Left lobe of liver (tissue), 2 donors: ENCODE results near the gene SCFD2. TPM values are rescaled to one million over a fixed set of nuclear protein-coding genes. Genes with fewer than 3 reads are reported as not detected.

ENCODE experiments used
- ATAC-seq: fragments of 200-7000 bp; cut with Tn5 transposase; one replicate; pipeline ENCODE4 v1.9.1; 2020; ENCODE audit warnings: mild to moderate bottlenecking, moderate library complexity
- DNase-seq: peaks from one replicate; pipeline ENCODE4 v3.0.0-alpha.2; 2020; ENCODE audit warnings: low spot score
- total RNA-seq: library from RNA; stranded (reverse); gene quantifications from one replicate; pipeline ENCODE4 v1.2.1, GENCODE V29; 2021
- donor health status: DM: no; HTN: no; CAD: no; lungs with moderate emphysema.
- donor health status: DM: no; HTN: yes; CAD: no.

The SCFD2 gene
- total RNA-seq, 1 donor from 2014 or later = 9.4 TPM

DNA sequence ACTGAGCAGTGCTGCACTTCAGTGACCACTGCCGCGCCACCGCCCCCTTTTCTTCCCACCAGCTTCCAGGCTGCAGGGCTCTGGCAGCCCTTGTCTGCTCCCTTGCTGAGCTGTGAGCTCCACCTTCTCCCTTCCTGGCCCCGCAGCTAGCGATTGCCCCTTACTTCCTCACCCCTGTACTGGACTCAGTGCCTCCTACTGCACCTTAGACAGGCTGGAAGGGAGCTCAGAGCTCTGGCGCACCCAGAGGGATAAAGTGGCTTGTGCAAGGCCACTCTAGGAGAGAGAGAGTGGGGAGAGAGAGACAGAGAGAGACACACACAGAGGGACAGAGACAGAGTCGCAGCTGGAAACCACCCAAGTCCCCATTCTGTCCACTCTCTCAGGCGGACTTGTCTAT is 497.7 kb downstream of the SCFD2 start:
- ATAC-seq = peak; percentile 43
- DNase-seq = no peak

GRCh38 chr4:52867163-52867562 is 498.7 kb downstream of the SCFD2 start:
- DNase-seq (no peak), ATAC-seq (no peak)

GRCh38 chr4:52866734-52867133 is 499.1 kb downstream of the SCFD2 start:
- ATAC-seq = no peak
- no peak for DNase-seq

DNA sequence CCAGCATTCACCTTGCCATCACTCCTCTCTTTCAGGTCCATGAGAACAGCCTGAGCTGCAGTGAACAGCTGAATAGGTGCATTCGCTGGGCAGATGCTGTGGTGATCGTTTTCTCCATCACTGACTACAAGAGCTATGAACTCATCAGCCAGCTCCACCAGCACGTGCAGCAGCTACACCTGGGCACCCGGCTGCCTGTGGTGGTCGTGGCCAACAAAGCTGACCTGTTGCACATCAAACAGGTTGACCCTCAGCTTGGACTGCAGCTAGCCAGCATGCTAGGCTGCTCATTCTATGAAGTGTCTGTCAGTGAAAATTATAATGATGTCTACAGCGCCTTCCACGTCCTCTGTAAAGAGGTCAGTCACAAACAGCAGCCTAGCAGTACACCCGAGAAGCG is 500.6 kb downstream of the SCFD2 start:
- DNase-seq (no peak), ATAC-seq (no peak)

DNA sequence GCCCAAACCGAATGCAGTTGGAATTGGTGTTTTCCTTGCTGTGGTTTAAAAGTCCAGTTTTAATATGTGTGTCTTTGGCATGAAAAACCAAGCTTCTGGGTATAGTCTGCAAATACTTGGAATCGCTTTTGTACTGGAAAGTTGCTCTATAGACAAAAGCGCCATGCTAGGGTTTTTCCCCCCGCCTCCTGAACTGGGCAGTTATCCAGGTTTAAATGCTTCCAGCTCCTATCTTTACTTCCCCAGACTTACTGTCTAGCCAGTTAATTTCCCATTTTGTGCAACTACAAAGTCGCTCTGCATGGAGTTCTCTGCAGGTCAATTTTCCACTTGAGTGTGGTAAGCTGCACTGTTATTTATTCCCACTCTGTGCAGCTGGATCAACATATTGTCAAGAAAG is 501.1 kb downstream of the SCFD2 start:
- no peak for ATAC-seq

GRCh38 chr4:52863324-52863723 is 502.5 kb downstream of the SCFD2 start:
- no peak for ATAC-seq
- no peak for DNase-seq

More for the DNA sequence above, 501.1 kb downstream of the SCFD2 start:
- no peak for DNase-seq

DNA sequence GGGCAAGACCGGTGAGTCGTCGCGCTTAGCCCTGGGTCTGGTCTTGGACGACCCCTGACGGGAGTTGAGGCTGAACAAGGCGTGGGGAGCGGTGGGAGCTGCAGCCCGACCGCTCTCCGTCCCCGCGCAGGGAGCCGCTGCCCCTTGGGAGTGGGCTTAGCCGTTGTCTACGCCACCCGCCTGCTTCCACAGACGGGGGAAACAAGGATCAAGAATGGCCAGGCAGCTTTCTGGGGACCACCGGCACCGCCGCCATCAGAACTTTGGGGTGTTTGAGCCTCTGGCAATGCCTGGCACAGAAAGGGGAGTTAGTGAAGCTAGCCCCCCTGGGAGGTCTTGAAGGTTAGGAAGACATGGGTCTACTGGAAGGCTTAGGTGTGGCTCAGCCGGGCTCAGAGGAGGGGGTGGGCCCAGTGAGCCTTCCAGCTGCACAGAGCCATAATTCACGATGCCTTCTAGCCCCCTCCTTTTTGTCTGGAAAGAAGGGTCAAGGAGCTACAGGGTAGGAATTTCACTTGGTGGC is 503.2 kb downstream of the SCFD2 start:
- ATAC-seq (no peak), DNase-seq (no peak)

- ATAC-seq (peak; percentile 97), DNase-seq (peak; percentile 65)
Observed at GRCh38 chr4:52861879-52862616, 503.8 kb downstream of the SCFD2 start, which contains the start of gene RASL11B. TSS of gene RASL11B (plus strand) at chr4:52862317. CDS start at chr4:52862508, 191 bp downstream.

GRCh38 chr4:52861171-52861823 is 504.6 kb downstream of the SCFD2 start:
- DNase-seq (no peak), ATAC-seq (no peak)

GRCh38 chr4:52860361-52860760 is 505.5 kb downstream of the SCFD2 start:
- DNase-seq (no peak), ATAC-seq (no peak)

GRCh38 chr4:52856801-52857200 is 509.1 kb downstream of the SCFD2 start:
- ATAC-seq = no peak

GRCh38 chr4:52853351-52853750 is 512.5 kb downstream of the SCFD2 start:
- no peak for ATAC-seq
- DNase-seq = no peak

More at GRCh38 chr4:52856801-52857200, 509.1 kb downstream of the SCFD2 start:
- DNase-seq = no peak

GRCh38 chr4:52852711-52853110 is 513.1 kb downstream of the SCFD2 start:
- DNase-seq = no peak
- no peak for ATAC-seq

- DNase-seq = no peak
- ATAC-seq = no peak
Observed at GRCh38 chr4:52852041-52852440, 513.8 kb downstream of the SCFD2 start.

DNA sequence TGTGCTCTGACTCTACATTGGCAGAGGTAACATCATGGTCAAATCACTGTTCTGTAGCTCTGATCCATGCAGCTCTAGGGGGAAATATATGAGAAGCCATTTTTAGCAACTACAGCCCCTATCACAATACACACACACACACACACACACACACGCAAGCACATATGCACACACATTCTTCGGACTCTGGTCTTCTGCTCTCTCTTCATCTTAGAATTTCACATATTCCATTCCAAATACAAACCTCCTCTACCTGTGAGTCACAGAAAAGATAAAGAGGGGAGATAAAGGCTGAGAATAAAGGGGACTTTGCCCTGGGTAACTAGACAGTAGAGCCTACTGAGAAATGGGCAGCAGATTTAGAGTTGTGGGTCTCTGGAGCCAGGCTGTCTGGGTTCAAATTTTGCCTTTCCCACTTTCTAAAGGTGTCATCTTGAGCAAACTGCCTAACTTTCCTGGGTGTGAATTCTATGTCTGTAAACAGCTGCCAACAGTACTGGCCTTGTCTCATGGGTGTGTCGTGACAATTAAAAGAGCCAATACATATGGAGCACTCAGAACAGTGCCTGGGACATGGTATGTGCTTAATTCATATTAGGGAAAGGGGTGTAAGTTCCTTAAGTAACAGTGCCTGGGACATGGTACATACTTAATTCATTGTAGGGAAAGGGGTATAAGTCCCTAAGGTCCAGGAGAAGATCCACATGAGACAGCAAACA is 515.3 kb downstream of the SCFD2 start:
- ATAC-seq (no peak), DNase-seq (no peak)

DNA sequence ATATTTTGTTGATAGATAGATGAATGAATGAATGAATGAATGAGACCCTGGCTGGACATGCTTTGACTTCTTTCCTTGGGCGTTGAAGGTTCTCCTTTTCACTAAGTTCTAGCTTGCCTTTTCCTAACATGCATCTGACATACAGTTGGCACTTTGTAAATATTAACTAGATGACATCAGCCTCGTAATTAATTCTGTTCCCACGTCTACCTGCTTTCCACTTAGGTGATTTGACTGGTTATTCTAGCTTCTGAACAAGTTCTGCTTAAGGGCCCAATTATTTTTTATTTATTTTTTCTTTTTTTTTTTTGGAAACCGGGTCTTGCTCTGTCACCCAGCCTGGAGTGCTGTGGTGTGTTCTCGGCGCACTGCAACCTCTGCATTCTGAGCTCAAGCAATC is 517.6 kb downstream of the SCFD2 start:
- DNase-seq (no peak), ATAC-seq (no peak)

DNA sequence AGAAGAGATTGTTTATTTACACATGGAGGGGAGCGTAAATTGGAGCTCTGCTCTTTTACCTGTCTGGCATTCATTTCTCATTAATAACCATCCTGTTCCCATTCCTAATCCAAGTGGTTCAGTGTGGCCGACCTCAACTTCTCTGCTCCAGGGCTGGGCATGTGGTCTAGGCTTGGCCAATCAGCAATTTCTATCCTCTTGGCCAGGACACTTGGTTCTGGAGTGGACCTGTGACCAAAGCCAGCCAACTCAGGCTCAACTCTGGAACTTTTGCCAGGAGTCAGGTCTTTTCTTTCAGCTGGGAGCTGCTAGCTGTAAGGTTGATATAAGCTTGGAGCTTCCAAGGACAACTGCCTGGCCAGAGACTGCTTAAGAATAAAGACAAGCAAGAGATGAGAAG is 519.4 kb downstream of the SCFD2 start:
- DNase-seq (no peak), ATAC-seq (peak; percentile 31)

- no peak for ATAC-seq
- DNase-seq = no peak
Observed at GRCh38 chr4:52844596-52844995, 521.3 kb downstream of the SCFD2 start.

DNA sequence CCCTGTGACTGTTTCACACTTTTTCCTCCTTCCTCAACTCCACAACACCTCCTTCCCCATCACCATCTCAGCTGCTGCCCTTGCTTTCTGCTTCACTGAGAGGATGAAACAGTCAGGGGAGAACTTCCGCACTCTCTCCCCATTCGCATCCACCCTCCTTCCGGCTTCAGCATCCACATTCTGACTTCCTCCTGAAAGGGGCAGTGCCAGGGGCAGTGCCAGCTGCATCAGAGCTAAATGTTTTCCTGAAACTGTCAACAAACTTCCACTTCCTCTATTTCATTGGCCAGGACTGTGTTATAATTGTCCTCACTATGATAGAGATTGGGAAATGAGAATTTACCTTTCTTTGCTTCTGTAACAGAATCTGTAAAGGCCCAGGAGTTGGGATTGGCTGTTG is 521.9 kb downstream of the SCFD2 start:
- ATAC-seq (no peak), DNase-seq (no peak)

- ATAC-seq (no peak), DNase-seq (no peak)
Observed at GRCh38 chr4:52843351-52843750, 522.5 kb downstream of the SCFD2 start.

DNA sequence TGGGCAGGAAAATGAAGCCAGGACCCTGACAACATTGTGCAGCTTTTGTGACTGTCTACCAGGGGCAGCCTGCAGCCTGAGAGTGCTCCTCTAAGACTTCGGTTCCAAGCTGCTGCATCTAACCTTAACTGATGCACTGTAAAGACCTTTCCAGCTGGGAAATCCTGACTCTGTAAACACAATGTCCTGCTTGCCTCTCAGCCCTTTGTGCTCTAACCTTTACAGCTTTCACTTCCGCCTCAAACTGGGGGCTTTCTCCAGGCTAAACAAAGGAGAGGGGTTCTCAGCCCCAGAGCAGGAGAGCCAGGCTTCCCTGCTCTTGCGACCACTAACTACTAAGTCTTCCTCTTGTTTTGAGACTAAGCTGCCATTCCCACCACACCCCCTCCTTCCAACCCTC is 523.1 kb downstream of the SCFD2 start:
- ATAC-seq (no peak), DNase-seq (no peak)
